GM23248 (cell line): ENCODE measurements around the gene SPATA25. TPM values are rescaled to one million over a fixed set of nuclear protein-coding genes. Genes with fewer than 3 reads are reported as not detected.

Source experiments
- DNase-seq: peaks from one replicate; pipeline ENCODE4 v3.0.0-alpha.2; 2015
- H2AFZ ChIP-seq: fragments of 200-600 bp; sonication (generic); 2 replicates; pipeline ENCODE4 v1.6.1; 2016; ENCODE audit warnings: antibody characterized with exemption
- H3F3A ChIP-seq: fragments of 200-600 bp; sonication (generic); 2 replicates; pipeline ENCODE4 v1.6.1; 2016; ENCODE audit warnings: mild to moderate bottlenecking, antibody characterized with exemption, mixed run types; ENCODE audit not compliant: insufficient read depth
- H3K27ac ChIP-seq: fragments of 200-600 bp; sonication (generic); 2 replicates; pipeline ENCODE4 v1.5.1; 2016; ENCODE audit warnings: mild to moderate bottlenecking
- H3K27me3 ChIP-seq: fragments of 200-600 bp; sonication (generic); replicated peaks from 2 replicates; pipeline ENCODE4 v1.6.1; 2016; ENCODE audit warnings: mild to moderate bottlenecking; ENCODE audit not compliant: insufficient read depth
- H3K36me3 ChIP-seq: fragments of 200-600 bp; sonication (generic); 2 replicates; pipeline ENCODE4 v1.6.1; 2016; ENCODE audit warnings: low read depth, mild to moderate bottlenecking
- H3K4me1 ChIP-seq: fragments of 200-600 bp; sonication (generic); 2 replicates; pipeline ENCODE4 v1.6.1; 2016; ENCODE audit warnings: mild to moderate bottlenecking; ENCODE audit not compliant: insufficient read depth
- H3K4me2 ChIP-seq: fragments of 200-600 bp; sonication (generic); one replicate; pipeline ENCODE4 v1.6.1; 2016; ENCODE audit warnings: mild to moderate bottlenecking; ENCODE audit not compliant: unreplicated experiment
- H3K4me3 ChIP-seq: fragments of 200-600 bp; sonication (generic); 2 replicates; pipeline ENCODE4 v1.5.1; 2016; ENCODE audit warnings: mild to moderate bottlenecking
- H3K79me2 ChIP-seq: fragments of 200-600 bp; sonication (generic); 2 replicates; pipeline ENCODE4 v1.6.1; 2016; ENCODE audit warnings: mild to moderate bottlenecking; ENCODE audit not compliant: insufficient read depth
- H3K9ac ChIP-seq: fragments of 200-600 bp; sonication (generic); 2 replicates; pipeline ENCODE4 v1.6.1; 2016; ENCODE audit warnings: mild to moderate bottlenecking
- H3K9me2 ChIP-seq: fragments of 200-600 bp; sonication (generic); 2 replicates; pipeline ENCODE4 v1.6.1; 2016; ENCODE audit warnings: mixed run types, mild to moderate bottlenecking, moderate library complexity; ENCODE audit not compliant: insufficient read depth
- H3K9me3 ChIP-seq: fragments of 200-600 bp; sonication (generic); one replicate; pipeline ENCODE4 v1.6.1; 2017; ENCODE audit warnings: low read depth
- H4K20me1 ChIP-seq: fragments of 200-600 bp; sonication (generic); 2 replicates; pipeline ENCODE4 v1.6.0; 2016; ENCODE audit not compliant: insufficient read depth
- EZH2 ChIP-seq: fragments of 200-600 bp; sonication (generic); IDR thresholded peaks from 2 replicates; pipeline ENCODE4 v1.6.1; 2018; ENCODE audit warnings: antibody characterized with exemption, mild to moderate bottlenecking; ENCODE audit not compliant: insufficient read depth, poor library complexity, severe bottlenecking
- EZH2phosphoT487 ChIP-seq: fragments of 200-600 bp; sonication (generic); IDR thresholded peaks from 2 replicates; pipeline ENCODE4 v1.6.1; 2018; ENCODE audit warnings: antibody characterized with exemption, moderate library complexity, mild to moderate bottlenecking, low read depth; ENCODE audit not compliant: insufficient read depth
- WGBS, 2 experiments: methylation state at CpG; one replicate each; pipeline ENCODE4 v1.1.6; 2015 to 2017; ENCODE audit warnings: low lambda C conversion rate in 2 of 2, low coverage in 1 of 2; ENCODE audit errors: missing lambda C conversion rate in 2 of 2; 5-methylcytosine and 5-hydroxymethylcytosine counted together
- in situ Hi-C: fragments of 300-500 bp; cut with MboI; formaldehyde crosslinking; loops from 2 replicates; pipeline ENCODE4 v1.15.0; 2020
- polyA plus RNA-seq: library from polyadenylated mRNA; unstranded; fragments of >200 nt; fragmentation: Nextera tagmentation; extraction: Ambion mirVana; gene quantifications from 2 replicates; pipeline ENCODE4 v1.2.1, GENCODE V29; 2016
- total RNA-seq: library from RNA; depleted of rRNA; stranded (reverse); fragments of >200 nt; shearing (Covaris generic); gene quantifications from 2 replicates; pipeline ENCODE4 v1.2.3, GENCODE V29; 2014

The SPATA25 gene
- total and polyA plus RNA-seq, 2 experiments from 2014 or later, result not detected

DNA sequence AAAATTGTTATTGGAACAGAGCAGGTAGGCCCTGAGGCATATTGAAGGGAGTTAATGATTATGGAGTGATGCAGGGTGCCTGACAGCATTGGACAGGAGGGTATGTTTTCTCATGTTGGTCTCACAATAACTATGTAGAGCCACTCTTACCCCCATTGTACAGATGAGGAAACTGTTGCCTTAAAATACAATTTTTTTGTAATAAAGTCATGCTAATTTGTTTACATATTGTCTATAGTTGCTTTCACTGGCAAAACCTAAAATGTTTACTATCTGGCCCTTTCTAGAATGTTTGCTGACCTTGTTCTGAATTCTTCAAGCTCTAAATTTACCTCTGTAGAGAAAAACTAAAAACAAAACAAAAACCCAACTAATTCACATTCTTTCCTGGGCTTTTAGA lies 35.9 kb downstream of the SPATA25 start:
- Histone ChIP-seq H3K27ac (no peak overlapping the region), H3K9me3 (no peaks in the 10 kb centered on the region), H3K36me3 (peaks cover 10% of the 10 kb centered on the region), H3K9ac (no peak overlapping the region), H3K27me3 (no peaks in the 10 kb centered on the region), H3K4me2 (no peak overlapping the region), H3K9me2 (no peaks in the 10 kb centered on the region), H3F3A (0 out of 2 replicates have a peak, but pooled peaks cover 10% of the 10 kb centered on the region), H3K4me3 (no peak overlapping the region), H2AFZ (no peak overlapping the region), H3K79me2 (peaks cover 32% of the 10 kb centered on the region), H4K20me1 (no peaks in the 10 kb centered on the region), H3K4me1 (peaks cover 7% of the 10 kb centered on the region; the same call in 1 of the 2 replicates)
- in situ Hi-C loops, result no loop called here
- no peak for DNase-seq
- no peak for TF ChIP-seq EZH2
- no peak for TF ChIP-seq EZH2phosphoT487

DNA sequence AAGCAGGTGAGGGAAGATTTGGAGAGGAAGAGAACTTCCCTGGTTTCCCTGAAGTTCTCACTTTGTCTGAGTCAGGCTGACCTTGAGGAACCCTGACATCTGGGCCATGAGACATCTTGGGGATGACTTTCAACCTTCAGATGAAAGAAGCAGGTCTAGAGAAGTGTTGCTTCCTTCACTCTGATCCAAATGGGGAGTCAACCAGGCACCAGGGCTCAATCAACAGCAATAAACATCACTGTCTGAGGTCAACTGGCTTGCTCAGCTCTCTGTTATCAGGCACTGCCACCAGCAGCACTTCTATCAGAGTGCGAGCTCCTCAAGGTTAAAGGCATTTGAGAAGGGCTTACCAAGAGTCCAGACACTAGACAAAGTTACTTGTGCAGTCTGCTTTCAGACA lies 36.5 kb downstream of the SPATA25 start:
- Histone ChIP-seq H3K9ac (no peak overlapping the region), H3K4me1 (peaks cover 2% of the 10 kb centered on the region; the same call in 1 of the 2 replicates), H3F3A (0 out of 2 replicates have a peak, but pooled peaks cover 10% of the 10 kb centered on the region), H4K20me1 (no peaks in the 10 kb centered on the region), H3K4me3 (no peak overlapping the region), H3K27me3 (no peaks in the 10 kb centered on the region), H3K79me2 (peaks cover 27% of the 10 kb centered on the region), H3K9me2 (no peaks in the 10 kb centered on the region), H3K27ac (no peak overlapping the region), H3K36me3 (peaks cover 12% of the 10 kb centered on the region), H3K9me3 (no peaks in the 10 kb centered on the region), H3K4me2 (no peak overlapping the region), H2AFZ (no peak overlapping the region)
- TF ChIP-seq EZH2 (no peak), EZH2phosphoT487 (no peak)
- in situ Hi-C loops, result no loop called here
- no peak for DNase-seq
- WGBS, 2 experiments, result 95 to 100% methylated on average over 1 of the region's 1 CpG

DNA sequence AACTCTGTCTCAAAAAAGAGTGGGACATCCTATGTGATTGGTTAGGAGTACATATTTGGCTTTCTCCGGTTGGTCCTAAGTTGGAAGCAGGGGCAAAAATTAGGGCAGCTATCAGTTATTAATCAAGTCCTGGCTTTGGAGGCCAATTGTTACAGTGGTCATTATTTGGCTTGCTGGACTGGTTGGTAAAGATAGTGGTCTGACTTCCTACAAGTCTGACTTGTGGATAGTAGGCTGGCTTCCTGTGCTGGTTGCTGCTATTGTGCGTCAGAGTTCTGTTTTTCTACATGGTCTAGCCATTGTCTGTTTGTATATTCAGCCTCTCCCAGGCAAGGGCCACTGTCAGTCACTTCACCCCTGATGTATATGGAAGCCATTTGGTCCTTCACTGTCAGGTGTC lies 37.2 kb downstream of the SPATA25 start:
- no peak overlapping the region for H3K27ac ChIP-seq
- 97% methylated on average over 2 of the region's 2 CpGs for WGBS, 2 experiments
- H3K4me3 ChIP-seq, result no peak overlapping the region
- H3K4me2 ChIP-seq, result no peak overlapping the region
- H3K9me2 ChIP-seq, result no peaks in the 10 kb centered on the region
- TF ChIP-seq EZH2phosphoT487 (no peak), EZH2 (no peak)
- peaks cover 20% of the 10 kb centered on the region for H3K79me2 ChIP-seq
- no peak overlapping the region for H2AFZ ChIP-seq
- no peak overlapping the region for H3K9ac ChIP-seq
- in situ Hi-C loops, result no loop called here
- H3K27me3 ChIP-seq, result no peaks in the 10 kb centered on the region
- peaks cover 12% of the 10 kb centered on the region for H3K36me3 ChIP-seq
- H3K4me1 ChIP-seq, result no peaks in the 10 kb centered on the region
- 0 out of 2 replicates have a peak, but pooled peaks cover 10% of the 10 kb centered on the region for H3F3A ChIP-seq
- DNase-seq, result no peak
- no peaks in the 10 kb centered on the region for H3K9me3 ChIP-seq
- H4K20me1 ChIP-seq, result no peaks in the 10 kb centered on the region

DNA sequence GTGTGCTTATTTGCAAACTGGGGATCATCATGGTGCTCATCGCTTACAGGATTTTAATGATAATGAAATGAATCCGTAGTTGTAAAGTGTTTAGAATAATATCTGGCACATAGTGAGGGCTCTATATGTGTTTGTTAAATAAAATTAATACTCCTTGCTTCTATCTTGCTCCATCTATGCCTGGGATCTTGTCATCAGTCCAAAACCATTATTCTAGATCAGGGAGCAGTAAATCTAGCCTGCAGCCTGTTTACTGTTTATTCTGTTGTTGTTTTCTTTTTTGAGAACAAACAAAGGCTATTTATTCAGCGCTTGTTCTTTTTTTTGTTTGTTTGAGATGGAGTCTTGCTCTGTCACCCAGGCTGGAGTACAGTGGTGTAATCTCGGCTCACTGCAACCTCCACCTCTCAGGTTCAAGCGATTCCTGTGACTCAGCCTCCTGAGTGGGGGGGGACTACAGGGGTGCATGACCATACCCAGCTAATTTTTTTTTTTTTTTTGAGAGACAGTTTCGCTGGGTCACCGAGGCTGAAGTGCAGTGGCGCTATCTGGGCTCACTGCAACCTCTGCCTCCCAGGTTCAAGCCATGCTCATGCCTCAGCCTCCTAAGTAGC lies 38.3 kb downstream of the SPATA25 start:
- no peak for DNase-seq
- H3K36me3 ChIP-seq, result peaks cover 12% of the 10 kb centered on the region
- no peak overlapping the region for H2AFZ ChIP-seq
- H3K9ac ChIP-seq, result no peak overlapping the region
- in situ Hi-C loops, result no loop called here
- H3K4me3 ChIP-seq, result no peak overlapping the region
- no peaks in the 10 kb centered on the region for H4K20me1 ChIP-seq
- H3K27ac ChIP-seq, result no peak overlapping the region
- WGBS, 2 experiments, result 89 to 95% methylated on average over 8 of the region's 8 CpGs
- H3K27me3 ChIP-seq, result no peaks in the 10 kb centered on the region
- H3K4me2 ChIP-seq, result no peak overlapping the region
- 0 out of 2 replicates have a peak, but pooled peaks cover 10% of the 10 kb centered on the region for H3F3A ChIP-seq
- no peak for TF ChIP-seq EZH2
- no peak for TF ChIP-seq EZH2phosphoT487
- H3K4me1 ChIP-seq, result no peaks in the 10 kb centered on the region
- H3K9me2 ChIP-seq, result no peaks in the 10 kb centered on the region
- H3K9me3 ChIP-seq, result no peaks in the 10 kb centered on the region
- peaks cover 8% of the 10 kb centered on the region for H3K79me2 ChIP-seq
